Occipital lobe (tissue), 2 donors: ENCODE data around the gene SOCS1. TPM values are rescaled to one million over a fixed set of nuclear protein-coding genes. Genes with fewer than 3 reads are reported as not detected.
"Not testable (repeated sequence)": the region's sequence is repeated elsewhere in the genome, so short reads cannot be mapped to it uniquely, and the experiment has no call there.

ENCODE experiments used
- DNase-seq: peaks from one replicate; lab custom pipeline; 2025; lab: John Stamatoyannopoulos, UW
- total RNA-seq: library from RNA; depleted of rRNA; stranded (reverse); fragments of >200 nt; gene quantifications from one replicate; pipeline ENCODE4 v1.2.3, GENCODE V29; 2014

SOCS1 gene
- not detected for total RNA-seq

DNA sequence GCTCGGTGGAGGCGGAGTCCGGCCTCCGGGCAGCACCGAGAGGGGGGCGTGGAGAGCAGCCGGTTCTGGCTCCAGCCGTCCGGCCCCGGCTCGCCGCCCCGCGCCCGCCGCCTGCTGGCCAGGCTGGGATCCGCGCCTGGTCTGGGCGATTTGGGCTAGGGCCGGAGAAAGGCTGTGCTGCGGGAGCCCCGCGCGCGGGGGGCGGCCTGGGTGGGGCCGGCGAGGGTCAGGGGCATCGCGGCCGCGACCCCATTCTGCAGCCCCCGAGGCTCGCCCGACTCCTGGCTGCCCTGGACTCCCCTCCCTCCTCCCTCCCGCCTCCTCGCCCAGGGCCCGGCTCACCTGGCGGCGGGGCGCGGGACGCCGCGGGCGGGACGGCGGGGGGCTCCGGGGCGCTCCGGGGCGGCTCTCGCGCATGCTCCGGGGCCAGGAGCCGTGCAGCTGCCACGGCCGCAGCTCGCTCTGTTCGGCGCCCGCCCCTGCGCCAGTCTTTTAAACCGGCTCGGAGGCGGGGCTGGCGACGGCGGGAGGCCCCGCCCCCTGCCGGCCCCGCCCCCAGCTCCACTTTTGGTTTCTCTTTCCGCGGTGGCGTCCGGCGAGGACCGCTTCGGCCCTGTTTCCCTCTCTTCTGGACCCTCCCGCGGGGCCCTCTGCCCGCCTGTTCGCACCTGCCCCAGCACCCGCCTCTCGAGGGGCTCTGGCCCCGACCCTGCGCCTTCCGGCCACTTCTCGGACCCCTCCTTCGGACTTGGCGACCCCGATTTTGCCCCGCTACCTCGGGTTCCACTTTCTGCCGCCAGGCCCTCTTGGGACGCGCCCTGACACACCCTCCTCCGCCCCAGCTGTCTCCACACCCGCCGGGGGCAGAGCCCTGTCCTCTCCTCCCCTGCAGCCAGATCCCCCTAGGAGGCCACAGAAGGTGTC lies at the start of gene SOCS1:
TSS of gene SOCS1 (minus strand) at position 468 of the 924 bp plus-strand sequence. CDS start 726 bp downstream, outside the sequence.
- peak; percentile 42 for DNase-seq

GRCh38 chr16:11303405-11304138 lies 47.6 kb upstream of the SOCS1 start:
- DNase-seq: no peak

DNA sequence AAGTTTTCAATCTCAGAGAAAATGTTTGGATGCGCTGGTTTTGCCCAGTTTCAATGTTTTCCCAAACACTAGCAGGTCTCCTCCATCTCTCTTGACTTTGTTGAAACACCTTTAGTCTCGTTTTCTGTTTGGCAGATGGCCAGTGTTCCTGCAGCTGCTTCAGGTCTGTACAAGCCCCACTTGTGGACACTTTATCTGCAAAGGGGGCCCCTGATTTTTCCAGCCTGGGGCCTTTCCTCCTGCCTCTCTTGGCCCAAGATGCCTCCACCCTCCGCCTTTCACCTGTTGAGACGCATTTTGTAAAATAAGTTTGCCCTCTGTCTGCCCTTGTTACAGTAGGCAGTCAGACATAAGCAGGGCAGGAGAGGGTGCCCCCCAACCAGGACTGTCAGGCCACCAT lies 47.0 kb upstream of the SOCS1 start:
- DNase-seq: no peak

- DNase-seq: no peak
Measured at GRCh38 chr16:11301645-11302501, 45.9 kb upstream of the SOCS1 start.

GRCh38 chr16:11300560-11300892 lies 44.5 kb upstream of the SOCS1 start:
- no peak for DNase-seq

- DNase-seq: no peak
Measured at GRCh38 chr16:11299865-11300559, 44.0 kb upstream of the SOCS1 start.

- not testable (repeated sequence) for DNase-seq
Measured at GRCh38 chr16:11298950-11299547, 43.0 kb upstream of the SOCS1 start.

- DNase-seq: no peak
Measured at GRCh38 chr16:11298143-11298900, 42.3 kb upstream of the SOCS1 start.

DNA sequence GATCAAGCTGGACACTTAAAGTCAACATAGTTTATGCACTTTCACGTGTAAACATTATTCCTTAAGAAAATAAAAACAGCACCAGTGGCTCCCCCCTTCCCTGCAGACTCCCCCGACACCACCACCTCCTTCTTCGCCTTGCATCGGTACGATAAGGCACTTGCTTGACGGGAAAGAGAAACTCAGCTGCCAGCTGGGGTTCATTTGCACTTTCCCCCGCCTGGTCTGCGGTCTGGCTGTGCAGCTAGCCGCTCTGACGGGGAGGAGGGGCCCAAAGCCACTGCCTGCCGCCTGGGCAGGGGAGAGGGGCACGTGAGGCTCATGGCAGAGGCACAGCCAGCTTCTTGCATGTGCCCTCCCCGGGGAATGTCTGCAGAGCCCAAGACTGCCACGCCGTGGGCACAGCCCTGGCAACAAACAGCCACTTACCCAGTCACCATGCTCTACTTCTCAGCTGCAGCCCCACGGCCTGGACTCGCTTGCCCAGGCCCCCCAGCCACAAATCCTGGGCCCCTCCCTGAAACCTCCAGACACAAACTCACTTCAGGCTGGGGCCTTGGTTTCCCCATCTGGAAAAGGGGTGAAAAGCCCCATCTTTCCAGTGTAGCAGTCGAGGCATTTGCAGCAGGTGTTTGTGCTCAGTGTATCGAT lies 41.6 kb upstream of the SOCS1 start:
- DNase-seq: peak; percentile 77

DNA sequence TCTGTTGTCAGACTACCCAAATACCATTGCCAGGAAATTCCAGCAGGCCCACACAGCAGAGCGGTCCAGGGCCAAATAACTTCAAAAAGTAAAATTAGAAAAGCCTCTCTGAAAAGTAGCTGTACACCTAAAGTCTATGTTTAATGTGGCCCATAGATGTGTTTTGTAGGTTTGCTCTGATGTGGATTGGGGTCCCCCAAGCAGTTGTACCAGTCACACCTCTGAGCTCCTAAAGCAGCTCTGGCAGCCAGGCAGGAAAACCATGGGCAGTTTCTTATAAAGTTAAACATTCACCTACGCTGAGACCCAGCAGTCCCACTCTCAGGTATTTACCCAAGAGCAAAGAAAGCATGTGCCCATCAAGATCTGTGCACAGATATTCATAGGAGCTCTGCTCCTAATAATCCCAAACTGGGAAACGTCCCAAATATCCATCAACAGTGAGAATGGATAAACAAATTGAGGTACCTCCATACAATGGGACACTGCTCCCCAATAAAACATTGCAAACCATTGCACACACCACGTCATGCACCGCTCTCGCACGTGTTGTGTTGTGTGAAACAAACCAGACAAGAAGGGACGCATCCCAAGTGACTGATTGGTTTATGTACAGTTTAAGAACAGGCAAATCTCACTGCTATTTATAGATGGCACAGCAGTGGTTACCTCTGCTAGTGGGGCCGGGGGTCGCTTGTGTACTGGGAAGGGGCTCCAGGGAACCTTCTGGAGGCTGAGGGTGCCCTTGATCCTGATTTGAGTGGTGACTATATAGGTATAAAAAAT lies 40.9 kb upstream of the SOCS1 start:
- no peak for DNase-seq

DNA sequence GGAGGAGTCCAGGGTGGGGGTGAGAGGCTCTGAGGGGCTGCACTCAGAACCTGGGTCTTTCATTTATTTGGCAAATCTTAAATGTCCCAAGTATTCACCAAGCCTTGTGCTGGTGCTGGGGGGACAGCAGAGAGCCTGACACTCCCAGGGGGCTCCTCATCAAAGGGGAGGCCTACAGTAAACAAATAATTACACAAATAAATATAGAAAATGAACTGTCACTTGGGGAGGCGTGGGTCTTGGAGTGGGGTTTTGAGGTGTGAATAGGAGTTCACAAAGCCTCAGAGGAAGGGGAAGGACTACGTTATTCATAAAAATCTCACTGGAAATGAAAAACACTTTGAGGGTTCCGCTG lies 40.3 kb upstream of the SOCS1 start:
- no peak for DNase-seq

DNA sequence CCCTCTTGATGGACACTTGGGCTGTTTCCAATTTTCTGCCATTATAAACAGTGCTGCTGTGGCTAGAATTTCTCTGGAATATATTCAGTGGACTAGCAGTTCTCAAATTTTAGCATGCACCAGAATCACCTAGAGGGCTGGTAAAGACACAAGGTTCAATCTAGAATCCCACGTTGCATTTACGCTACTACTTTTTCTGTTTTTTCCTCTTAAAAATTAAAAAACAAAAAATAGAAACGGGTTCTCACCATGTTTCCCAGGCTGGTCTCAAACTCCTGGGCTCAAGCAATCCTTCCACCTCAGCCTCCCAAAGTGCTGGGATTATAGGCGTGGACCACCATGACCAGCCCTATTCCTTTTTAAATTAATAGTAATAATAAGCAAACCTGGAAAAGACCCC lies 39.7 kb upstream of the SOCS1 start:
- DNase-seq: no peak

DNA sequence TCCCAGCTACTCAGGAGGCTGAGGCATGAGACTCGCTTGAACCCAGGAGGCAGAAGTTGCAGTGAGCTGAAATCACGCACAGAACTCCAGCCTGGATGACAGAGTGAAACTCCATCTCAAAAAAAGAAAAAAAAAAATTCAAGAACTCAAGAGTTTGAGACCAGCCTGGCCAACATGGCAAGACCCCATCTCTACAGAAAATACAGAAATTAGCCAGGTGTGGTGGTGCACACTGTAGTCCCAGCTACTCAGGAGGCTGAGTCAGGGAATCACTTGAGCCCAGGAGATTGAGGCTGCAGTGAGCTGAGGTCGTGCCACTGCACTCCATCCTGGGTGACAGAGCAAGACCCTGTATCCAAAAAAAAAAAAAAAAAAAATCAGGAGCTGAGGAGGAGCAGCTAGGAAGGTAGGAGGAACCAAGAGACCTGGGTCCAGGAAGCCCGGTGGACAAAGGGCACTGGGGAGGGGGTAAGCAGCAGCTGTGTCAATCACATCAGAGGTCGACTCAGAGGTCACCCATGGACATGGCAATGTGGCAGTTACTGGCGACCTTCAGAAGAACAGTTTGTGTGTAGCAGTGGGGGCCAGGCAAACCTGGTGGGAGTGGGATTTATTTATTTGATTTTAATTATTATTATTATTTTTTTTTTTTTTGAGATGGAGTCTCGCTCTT lies 36.2 kb upstream of the SOCS1 start:
- DNase-seq: no peak

DNA sequence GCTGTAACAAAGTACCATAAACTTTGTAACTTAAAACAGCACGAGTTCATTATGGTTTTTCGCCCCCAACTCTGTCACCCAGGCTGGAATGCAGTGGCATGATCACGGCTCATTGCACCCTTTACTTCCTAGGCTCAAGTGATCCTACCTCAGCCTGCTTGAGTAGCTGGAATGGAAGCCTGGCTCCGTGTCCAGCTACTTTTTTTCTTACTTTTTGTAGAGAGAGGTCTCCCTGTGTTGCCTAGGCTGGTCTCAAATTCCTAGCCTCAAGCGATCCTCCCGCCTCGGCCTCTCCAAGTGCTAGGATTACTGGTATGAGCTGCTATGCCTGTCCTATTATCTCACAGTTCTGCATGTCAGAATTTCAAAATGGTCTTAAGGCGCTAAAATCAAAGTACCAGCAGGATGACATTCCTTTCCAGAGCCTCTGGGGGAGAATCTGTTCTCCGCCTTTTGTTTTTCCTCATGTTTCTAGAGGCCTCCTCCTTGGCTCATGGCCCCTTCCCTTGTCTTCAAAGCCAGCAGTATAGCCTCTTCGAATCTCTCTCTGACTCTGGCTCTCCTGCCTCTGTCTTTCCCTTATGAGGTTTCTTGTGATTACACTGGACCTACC lies 35.2 kb upstream of the SOCS1 start:
- DNase-seq: no peak

- DNase-seq: no peak
Measured at GRCh38 chr16:11290102-11290893, 34.3 kb upstream of the SOCS1 start.

DNA sequence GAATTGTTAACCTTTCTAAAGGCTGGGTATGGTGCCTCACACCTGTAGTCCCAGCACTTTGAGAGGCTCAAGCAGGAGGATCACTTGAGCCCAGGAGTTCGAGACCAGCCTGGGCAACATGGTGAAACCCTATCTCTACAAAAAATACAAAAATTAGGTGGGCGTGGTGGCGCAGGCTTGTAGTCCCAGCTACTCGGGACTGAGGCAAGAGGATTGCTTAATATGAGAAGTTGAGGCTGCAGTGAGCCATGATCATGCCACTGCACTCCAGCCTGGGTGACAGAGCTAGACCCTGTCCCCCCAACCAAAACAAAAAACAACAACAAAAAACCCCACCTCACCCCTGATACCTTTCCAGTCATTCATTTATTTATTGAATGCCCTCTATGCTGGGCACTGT lies 33.7 kb upstream of the SOCS1 start:
- DNase-seq: not testable (repeated sequence)

- DNase-seq: no peak
Measured at GRCh38 chr16:11289202-11289601, 33.2 kb upstream of the SOCS1 start.
